GM12878 (cell line): ENCODE results near the gene DAZAP1. TPM values are rescaled to one million over a fixed set of nuclear protein-coding genes. Genes with fewer than 3 reads are reported as not detected.
A peak's percentile ranks its signal among the peaks of the same experiment; 100 is the strongest.

Experiments used
- ATAC-seq: fragments of 200-7000 bp; cut with Tn5 transposase; 3 replicates; pipeline ENCODE4 v1.9.1; 2020; ENCODE audit warnings: mild to moderate bottlenecking, moderate library complexity
- BruUV-seq: library from RNA; stranded (reverse); fragments of 400-500 nt; replicated peaks from 2 replicates; lab custom pipeline; 2021; lab: Mats Ljungman, UMichigan
- CTCF ChIA-PET: fragments of 300-600 bp; sonication (Branson Sonifier 250); formaldehyde crosslinking; extraction: SDS; loops from one replicate; lab custom pipeline; 2021; ENCODE audit warnings: inconsistent platforms; lab: Yijun Ruan, JAX
- POLR2A ChIA-PET: fragments of 350-600 bp; formaldehyde crosslinking; extraction: SDS; loops from one replicate; lab custom pipeline; 2021; ENCODE audit warnings: inconsistent platforms; lab: Charles Lee
- RAD21 ChIA-PET: fragments of 300-600 bp; sonication (Branson Sonifier 250); formaldehyde crosslinking; loops from one replicate; lab custom pipeline; 2023; ENCODE audit warnings: antibody characterized with exemption; ENCODE audit not compliant: unreplicated experiment; lab: Charles Lee
- SMC1A ChIA-PET: fragments of 300-600 bp; sonication (Branson Sonifier 250); formaldehyde crosslinking; loops from one replicate; lab custom pipeline; 2023; ENCODE audit not compliant: unreplicated experiment, uncharacterized antibody; lab: Charles Lee
- DNase-seq: peaks from one replicate; pipeline ENCODE4 v3.0.0-alpha.2; 2011; ENCODE audit warnings: low read depth, low spot score
- FAIRE-seq: peaks from 3 replicates; lab custom pipeline; 2011; peaks lifted over from hg19 to GRCh38; lab: Jason Lieb, UNC
- H2AFZ ChIP-seq: 2 replicates; pipeline ENCODE4 v1.6.0; 2011; ENCODE audit warnings: low read depth, low read length, control low read depth; ENCODE audit not compliant: control insufficient read depth
- H3K27ac ChIP-seq: 2 replicates; pipeline ENCODE4 v1.5.1; 2011; ENCODE audit warnings: control low read depth; ENCODE audit not compliant: control insufficient read depth, insufficient read depth
- H3K27me3 ChIP-seq, 2 experiments: replicated peaks in 1 of 2; 2 replicates each; pipeline versions ENCODE4 v1.6.0 to v1.6.1; 2011; ENCODE audit warnings: low read length in 1 of 2; ENCODE audit not compliant: control insufficient read depth in 2 of 2, insufficient read depth in 2 of 2
- H3K36me3 ChIP-seq, 2 experiments: 2 replicates each; pipeline ENCODE4 v1.5.1; 2011; ENCODE audit warnings: low read length in 1 of 2; ENCODE audit not compliant: control insufficient read depth in 2 of 2, insufficient read depth in 2 of 2
- H3K4me1 ChIP-seq: 2 replicates; pipeline ENCODE4 v1.6.1; 2011; ENCODE audit warnings: mild to moderate bottlenecking, low read length, moderate library complexity, mixed read lengths; ENCODE audit not compliant: control insufficient read depth, insufficient read depth
- H3K4me2 ChIP-seq: 2 replicates; pipeline ENCODE4 v1.6.0; 2011; ENCODE audit warnings: control low read depth; ENCODE audit not compliant: control insufficient read depth, insufficient read depth
- H3K4me3 ChIP-seq: fragments of 200-600 bp; sonication (generic); 2 replicates; pipeline ENCODE4 v1.5.1; 2016
- H3K79me2 ChIP-seq: 2 replicates; pipeline ENCODE4 v1.6.0; 2011; ENCODE audit warnings: low read length; ENCODE audit not compliant: control insufficient read depth, insufficient read depth
- H3K9ac ChIP-seq: 2 replicates; pipeline ENCODE4 v1.8.0; 2011; ENCODE audit warnings: low read length, control low read depth, mixed read lengths; ENCODE audit not compliant: control insufficient read depth, insufficient read depth
- H3K9me3 ChIP-seq: replicated peaks from 3 replicates; pipeline ENCODE4 v1.5.1; 2011; ENCODE audit warnings: mild to moderate bottlenecking, low read length; ENCODE audit not compliant: control insufficient read depth, insufficient read depth
- H4K20me1 ChIP-seq: 2 replicates; pipeline ENCODE4 v1.6.0; 2011; ENCODE audit not compliant: control insufficient read depth, insufficient read depth
- BHLHE40 ChIP-seq, 2 experiments: fragments of 450-650 bp in 1 of 2; IDR thresholded peaks; 2 replicates each; pipeline ENCODE4 v1.6.1; 2011 to 2017; ENCODE audit warnings: low read depth in 2 of 2, borderline replicate concordance in 1 of 2, improper control_type of control experiment in 1 of 2, low read length in 1 of 2, mild to moderate bottlenecking in 1 of 2
- CBX3 ChIP-seq: fragments of 200-600 bp; sonication (generic); IDR thresholded peaks from 2 replicates; pipeline ENCODE4 v1.6.1; 2016; ENCODE audit warnings: low read depth, borderline replicate concordance
- HDAC6 ChIP-seq: fragments of 200-600 bp; sonication (generic); IDR thresholded peaks from one replicate; pipeline ENCODE4 v1.8.0; 2017; ENCODE audit warnings: antibody characterized with exemption; ENCODE audit not compliant: unreplicated experiment
- MAX ChIP-seq: IDR thresholded peaks from 2 replicates; pipeline ENCODE4 v1.6.1; 2012; ENCODE audit warnings: low read depth, low read length, improper control_type of control experiment
- NFIC ChIP-seq: IDR thresholded peaks from 2 replicates; pipeline ENCODE4 v1.6.1; 2012; ENCODE audit warnings: low read depth, mild to moderate bottlenecking, inconsistent platforms, low read length, moderate library complexity
- SUZ12 ChIP-seq: fragments of 200-600 bp; sonication (generic); IDR thresholded peaks from one replicate; pipeline ENCODE4 v1.6.1; 2018; ENCODE audit warnings: antibody characterized with exemption, mild to moderate bottlenecking; ENCODE audit not compliant: unreplicated experiment
- WGBS: methylation state at CpG from one replicate; pipeline ENCODE4 v1.1.6; 2016; ENCODE audit warnings: low lambda C conversion rate; ENCODE audit not compliant: insufficient replicate concordance, insufficient coverage; ENCODE audit errors: missing lambda C conversion rate; 5-methylcytosine and 5-hydroxymethylcytosine counted together
- in situ Hi-C: fragments of 300-500 bp; cut with MboI; formaldehyde crosslinking; loops from 9 replicates; pipeline ENCODE4 v1.14.3; 2018; ENCODE audit warnings: mixed read lengths
- intact Hi-C: fragments of 100-400 bp; cut with micrococcal nuclease; formaldehyde crosslinking; loops from one replicate; pipeline ENCODE4 v1.14.2; 2022; ENCODE audit not compliant: unreplicated experiment
- polyA plus RNA-seq, 11 experiments: library from polyadenylated mRNA; depleted of rRNA in 4 of 11; unstranded in 6 of 11; stranded (reverse) in 5 of 11; fragments of >200 nt; fragmentation: Nextera tagmentation in 4 of 11; fragmentation: Illumina TruSeq in 1 of 11; extraction: Ambion mirVana in 4 of 11; extraction: Trizol in 1 of 11; gene quantifications; 1 replicate in 1 of 11; 2 replicates in 10 of 11; pipeline versions ENCODE4 v1.2.1 to v1.2.3, GENCODE V29; 2011 to 2016; ENCODE audit warnings: inconsistent platforms in 2 of 11, missing spikeins in 2 of 11, low read depth in 1 of 11
- total RNA-seq, 4 experiments: library from RNA; depleted of rRNA in 3 of 4; stranded (reverse); fragments of >200 nt in 3 of 4; fragmentation: Illumina TruSeq in 1 of 4; extraction: Trizol in 1 of 4; gene quantifications; 2 replicates each; pipeline versions ENCODE4 v1.2.1 to v1.2.3, GENCODE V29; 2013 to 2021
- TF ChIP-seq, protein P1 (sequence below): IDR thresholded peaks from 2 replicates; pipeline ENCODE4 v1.6.1; 2011; ENCODE audit warnings: mild to moderate bottlenecking, low read depth, low read length, moderate library complexity; ENCODE audit not compliant: insufficient replicate concordance

DAZAP1 gene
- total and polyA plus RNA-seq, 10 of the 15 experiments (the other 5 are each of a cell fraction or from before 2014, with no cell fraction given) = 9.9 to 240 (median 92.3) TPM

DNA sequence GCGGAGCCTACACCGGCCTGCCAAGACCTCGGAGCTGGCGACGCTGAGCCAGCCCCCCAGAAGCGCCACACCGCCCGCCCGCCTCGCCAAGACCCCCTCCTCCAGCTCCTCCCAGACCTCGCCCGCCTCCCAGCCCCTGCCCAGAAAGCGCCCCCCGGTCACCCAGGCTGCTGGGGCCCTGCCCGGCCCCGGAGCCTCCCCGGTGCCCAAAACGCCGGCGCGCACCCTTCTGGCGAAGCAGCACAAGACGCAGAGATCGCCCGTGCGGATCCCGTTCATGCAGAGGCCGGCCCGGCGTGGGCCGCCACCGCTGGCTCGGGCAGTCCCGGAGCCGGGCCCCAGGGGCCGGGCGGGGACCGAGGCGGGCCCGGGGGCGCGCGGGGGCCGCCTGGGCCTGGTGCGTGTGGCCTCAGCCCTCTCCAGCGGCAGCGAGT is 61.5 kb downstream of the DAZAP1 start:
- H3K4me1 ChIP-seq = peaks cover 7% of the 10 kb centered on the region
- SMC1A ChIA-PET = no interaction called here
- BruUV-seq = no TSS peak
- 0 out of 4 replicates have a peak, but pooled peaks of 1 of the 2 experiments have one; percentile 9 for TF ChIP-seq BHLHE40 (IDR thresholded peaks at IDR 0.05; ENCODE audit: borderline replicate concordance in 1 of 2, low read depth in 2 of 2, low read length in 1 of 2)
- TF ChIP-seq HDAC6 = peak; percentile 80
- no peak for TF ChIP-seq MAX
- H3K27me3 ChIP-seq = peaks cover 10 to 27% of the 10 kb centered on the region in 2 experiments
- H3K9ac ChIP-seq = no peak overlapping the region
- ATAC-seq (peak; percentile 23; the same call in 1 of the 3 replicates), DNase-seq (no peak), FAIRE-seq (no peak)
- peaks cover 7% of the 10 kb centered on the region for H4K20me1 ChIP-seq
- POLR2A ChIA-PET = no interaction called here
- H3K4me2 ChIP-seq = no peak overlapping the region
- RAD21 ChIA-PET = no interaction called here
- intact Hi-C loops = no loop called here
- no peaks in the 10 kb centered on the region for H3K9me3 ChIP-seq
- CTCF ChIA-PET = no interaction called here
- no peak overlapping the region for H2AFZ ChIP-seq
- in situ Hi-C loops = no loop called here
- no peak overlapping the region for H3K4me3 ChIP-seq
- 1% methylated on average over 13 of the region's 47 CpGs for WGBS
- H3K36me3 ChIP-seq = no peaks in the 10 kb centered on the region
- H3K79me2 ChIP-seq = no peaks in the 10 kb centered on the region
- H3K27ac ChIP-seq = no peak overlapping the region

DNA sequence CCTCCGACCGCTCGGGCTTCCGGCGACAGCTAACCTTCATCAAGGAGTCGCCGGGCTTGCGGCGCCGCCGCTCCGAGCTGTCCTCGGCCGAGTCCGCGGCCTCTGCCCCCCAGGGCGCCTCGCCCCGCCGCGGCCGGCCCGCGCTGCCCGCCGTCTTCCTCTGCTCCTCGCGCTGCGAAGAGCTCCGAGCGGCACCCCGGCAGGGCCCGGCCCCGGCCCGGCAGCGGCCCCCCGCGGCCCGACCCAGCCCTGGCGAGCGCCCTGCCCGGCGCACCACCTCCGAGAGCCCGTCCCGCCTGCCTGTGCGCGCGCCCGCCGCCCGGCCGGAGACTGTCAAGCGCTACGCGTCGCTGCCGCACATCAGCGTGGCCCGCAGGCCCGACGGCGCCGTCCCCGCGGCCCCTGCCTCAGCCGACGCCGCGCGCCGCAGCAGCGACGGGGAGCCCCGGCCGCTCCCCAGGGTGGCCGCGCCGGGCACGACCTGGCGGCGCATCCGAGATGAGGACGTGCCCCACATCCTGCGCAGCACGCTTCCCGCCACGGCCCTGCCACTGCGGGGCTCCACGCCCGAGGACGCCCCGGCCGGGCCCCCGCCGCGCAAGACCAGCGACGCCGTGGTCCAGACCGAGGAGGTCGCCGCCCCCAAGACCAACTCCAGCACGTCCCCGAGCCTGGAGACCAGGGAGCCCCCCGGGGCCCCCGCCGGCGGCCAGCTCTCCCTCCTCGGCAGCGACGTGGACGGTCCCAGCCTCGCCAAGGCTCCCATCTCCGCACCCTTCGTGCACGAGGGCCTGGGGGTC is 62.1 kb downstream of the DAZAP1 start:
- no peak overlapping the region for H3K27ac ChIP-seq
- no peaks in the 10 kb centered on the region for H3K79me2 ChIP-seq
- ChIA-PET RAD21 (no interaction called here), POLR2A (no interaction called here), CTCF (no interaction called here), SMC1A (no interaction called here)
- no peak overlapping the region for H2AFZ ChIP-seq
- peaks cover 10 to 27% of the 10 kb centered on the region in 2 experiments for H3K27me3 ChIP-seq
- BruUV-seq = no TSS peak
- H3K4me3 ChIP-seq = no peak overlapping the region
- intact Hi-C loops (no loop called here), in situ Hi-C loops (no loop called here)
- 2% methylated on average over 71 of the region's 117 CpGs for WGBS
- no peak for ATAC-seq
- H3K4me2 ChIP-seq = no peak overlapping the region
- no peak for FAIRE-seq
- no peaks in the 10 kb centered on the region for H3K9me3 ChIP-seq
- H3K9ac ChIP-seq = no peak overlapping the region
- no peaks in the 10 kb centered on the region for H3K36me3 ChIP-seq
- TF ChIP-seq NFIC (no peak), HDAC6 (peak; percentile 15), SUZ12 (peak; percentile 54), MAX (no peak), CBX3 (no peak)
- TF ChIP-seq, protein P1, sequence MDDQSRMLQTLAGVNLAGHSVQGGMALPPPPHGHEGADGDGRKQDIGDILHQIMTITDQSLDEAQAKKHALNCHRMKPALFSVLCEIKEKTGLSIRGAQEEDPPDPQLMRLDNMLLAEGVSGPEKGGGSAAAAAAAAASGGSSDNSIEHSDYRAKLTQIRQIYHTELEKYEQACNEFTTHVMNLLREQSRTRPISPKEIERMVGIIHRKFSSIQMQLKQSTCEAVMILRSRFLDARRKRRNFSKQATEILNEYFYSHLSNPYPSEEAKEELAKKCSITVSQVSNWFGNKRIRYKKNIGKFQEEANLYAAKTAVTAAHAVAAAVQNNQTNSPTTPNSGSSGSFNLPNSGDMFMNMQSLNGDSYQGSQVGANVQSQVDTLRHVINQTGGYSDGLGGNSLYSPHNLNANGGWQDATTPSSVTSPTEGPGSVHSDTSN = no peak
- DNase-seq = no peak
- peaks cover 7% of the 10 kb centered on the region for H3K4me1 ChIP-seq
- H4K20me1 ChIP-seq = peaks cover 7% of the 10 kb centered on the region
